Memory B cell (primary cell): ENCODE measurements around the gene NDUFAF8.

ENCODE experiments used
- ATAC-seq: fragments of 150-1000 bp; cut with Tn5 transposase; 2 replicates; pipeline ENCODE4 v1.10.0; 2021; ENCODE audit warnings: low read depth, mild to moderate bottlenecking, moderate library complexity
- DNase-seq, 2 donors: peaks; one replicate each; pipeline ENCODE4 v3.0.0; 2022; ENCODE audit warnings: low spot score in 2 of 2
- H3K27ac Mint-ChIP-seq: one replicate; pipeline ENCODE4 v1.8.0; 2022; ENCODE audit warnings: mild to moderate bottlenecking, moderate library complexity, mixed read lengths
- H3K27me3 Mint-ChIP-seq: one replicate; pipeline ENCODE4 v1.8.0; 2022; ENCODE audit warnings: mixed read lengths
- H3K36me3 Mint-ChIP-seq: one replicate; pipeline ENCODE4 v1.8.0; 2022; ENCODE audit warnings: mild to moderate bottlenecking, mixed read lengths
- H3K4me1 Mint-ChIP-seq: one replicate; pipeline ENCODE4 v1.8.0; 2022; ENCODE audit warnings: mixed read lengths
- H3K4me3 Mint-ChIP-seq: one replicate; pipeline ENCODE4 v1.8.0; 2022; ENCODE audit warnings: mild to moderate bottlenecking, moderate library complexity, mixed read lengths
- H3K9me3 Mint-ChIP-seq: one replicate; pipeline ENCODE4 v1.8.0; 2022; ENCODE audit warnings: mixed read lengths

Gene NDUFAF8

DNA sequence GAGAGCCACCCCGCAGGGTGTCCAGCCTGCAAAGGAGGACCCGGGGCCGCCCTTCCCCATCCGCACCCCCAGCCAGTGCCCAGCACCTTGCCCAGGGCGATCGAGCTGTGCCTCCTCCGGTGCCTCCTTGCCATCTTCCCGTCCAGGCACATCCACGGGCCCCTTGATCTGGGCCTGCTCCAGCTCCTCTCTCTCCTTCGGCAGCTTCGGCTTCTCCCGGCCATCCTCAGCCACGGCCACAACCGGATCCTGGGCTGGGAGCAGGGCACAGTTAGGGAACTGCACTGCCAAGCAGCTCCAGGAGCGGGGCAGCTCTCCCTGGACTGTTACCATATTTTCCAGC lies 13.8 kb downstream of the NDUFAF8 start:
- H3K4me1 Mint-ChIP-seq: peaks cover 12% of the 10 kb centered on the region
- H3K27ac Mint-ChIP-seq: peak overlapping the region; percentile 42
- H3K27me3 Mint-ChIP-seq: no peaks in the 10 kb centered on the region
- no peaks in the 10 kb centered on the region for H3K9me3 Mint-ChIP-seq
- H3K36me3 Mint-ChIP-seq: peaks cover 10% of the 10 kb centered on the region
- ATAC-seq: no peak
- no peak overlapping the region for H3K4me3 Mint-ChIP-seq
- no peak for DNase-seq

DNA sequence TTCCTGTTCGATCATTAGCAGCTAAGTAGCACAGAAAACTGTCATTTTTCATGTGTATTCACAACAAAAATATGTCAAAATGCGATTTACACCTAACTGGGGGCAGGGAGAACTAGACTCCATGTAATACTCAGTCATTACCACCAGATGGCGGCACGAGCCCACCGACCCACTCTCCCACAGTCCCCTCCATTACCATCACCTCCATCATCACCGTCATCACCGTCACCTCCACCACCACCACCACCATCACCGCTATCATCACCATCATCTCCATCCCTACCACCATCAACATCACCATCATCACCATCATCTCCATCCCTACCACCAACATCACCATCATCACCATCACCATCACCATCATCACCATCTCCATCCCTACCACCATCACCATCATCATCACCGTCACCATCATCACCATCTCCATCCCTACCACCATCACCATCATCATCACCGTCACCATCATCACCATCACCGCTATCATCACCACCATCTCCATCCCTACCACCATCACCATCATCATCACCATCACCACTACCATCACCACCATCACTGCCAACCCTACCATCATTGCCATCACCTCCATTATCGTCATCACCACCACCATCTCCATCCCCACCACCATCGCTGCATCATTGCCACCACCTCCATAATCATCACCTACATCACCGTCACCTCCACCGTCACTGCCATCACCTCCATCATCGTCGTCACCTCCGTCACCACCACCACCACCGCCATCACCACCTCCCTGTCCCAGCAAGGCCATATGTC lies 14.4 kb downstream of the NDUFAF8 start:
- DNase-seq (peak; percentile 59 to 62), ATAC-seq (peak; percentile 73)
- Mint-ChIP-seq H3K27ac (peak overlapping the region; percentile 42), H3K36me3 (peaks cover 10% of the 10 kb centered on the region), H3K4me3 (no peak overlapping the region), H3K27me3 (no peaks in the 10 kb centered on the region), H3K4me1 (peaks cover 12% of the 10 kb centered on the region), H3K9me3 (no peaks in the 10 kb centered on the region)

DNA sequence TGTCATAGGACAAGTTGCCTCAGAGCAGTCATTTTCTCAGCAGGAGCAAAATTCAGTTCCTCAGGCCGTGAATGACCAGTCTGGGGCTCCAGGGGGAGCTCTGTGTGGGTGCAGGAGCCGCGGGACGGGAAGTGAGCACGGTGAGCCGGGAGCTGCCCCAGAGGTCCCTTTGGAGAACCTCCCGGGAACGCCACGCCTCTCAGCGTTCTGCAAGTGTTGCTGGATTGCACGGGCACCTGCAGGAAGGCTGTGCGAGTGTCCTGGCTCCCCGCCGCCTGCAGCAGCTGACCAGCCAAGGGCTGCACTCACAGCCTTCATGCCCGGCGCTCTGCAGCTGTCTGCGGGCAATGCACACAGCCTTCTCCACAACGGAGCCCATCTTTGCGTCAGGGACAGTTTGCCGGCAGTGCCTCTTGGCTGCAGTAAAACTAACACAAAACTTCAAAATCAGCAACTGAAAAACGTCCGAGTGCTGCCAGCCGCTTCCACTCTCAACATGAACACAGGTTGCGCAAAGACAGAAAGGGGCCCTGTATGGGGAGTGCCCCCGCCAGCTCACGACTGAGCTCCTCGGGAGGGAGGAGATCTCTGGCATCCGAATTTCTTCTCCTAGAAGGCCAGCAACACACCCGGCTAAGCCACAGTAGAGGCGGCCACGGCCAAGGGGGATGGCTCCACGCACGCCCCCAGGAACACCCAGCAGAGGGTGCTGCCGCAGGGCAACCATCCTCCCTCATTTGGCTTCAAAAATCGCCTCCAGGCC lies 16.0 kb downstream of the NDUFAF8 start:
- no peaks in the 10 kb centered on the region for H3K9me3 Mint-ChIP-seq
- H3K27me3 Mint-ChIP-seq: no peaks in the 10 kb centered on the region
- H3K36me3 Mint-ChIP-seq: peaks cover 10% of the 10 kb centered on the region
- DNase-seq (no peak), ATAC-seq (no peak)
- H3K4me3 Mint-ChIP-seq: no peak overlapping the region
- H3K4me1 Mint-ChIP-seq: peaks cover 12% of the 10 kb centered on the region
- H3K27ac Mint-ChIP-seq: no peak overlapping the region

DNA sequence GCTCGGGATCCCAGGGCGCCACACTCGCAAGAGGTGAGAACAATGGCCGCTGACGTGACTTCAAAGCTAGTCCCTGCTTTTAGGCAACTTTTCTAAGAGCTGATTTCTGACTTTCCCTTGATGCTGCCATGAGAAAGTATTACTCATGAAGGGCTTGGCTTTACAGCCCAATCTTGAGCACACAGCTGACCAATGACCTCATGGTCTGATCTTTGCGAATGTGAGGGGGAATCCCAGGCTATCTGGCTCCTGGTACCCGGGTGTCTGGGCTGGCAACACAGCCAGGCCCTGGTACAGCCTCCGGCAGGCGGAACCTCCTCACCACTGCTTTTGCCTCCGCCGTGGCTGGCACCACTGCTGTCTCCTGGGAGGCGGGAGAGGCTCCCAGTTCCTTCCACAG lies 17.5 kb downstream of the NDUFAF8 start:
- Mint-ChIP-seq H3K4me1 (peaks cover 12% of the 10 kb centered on the region), H3K27me3 (no peaks in the 10 kb centered on the region), H3K9me3 (no peaks in the 10 kb centered on the region), H3K4me3 (no peak overlapping the region), H3K36me3 (peaks cover 10% of the 10 kb centered on the region), H3K27ac (no peak overlapping the region)
- no peak for DNase-seq
- ATAC-seq: no peak

DNA sequence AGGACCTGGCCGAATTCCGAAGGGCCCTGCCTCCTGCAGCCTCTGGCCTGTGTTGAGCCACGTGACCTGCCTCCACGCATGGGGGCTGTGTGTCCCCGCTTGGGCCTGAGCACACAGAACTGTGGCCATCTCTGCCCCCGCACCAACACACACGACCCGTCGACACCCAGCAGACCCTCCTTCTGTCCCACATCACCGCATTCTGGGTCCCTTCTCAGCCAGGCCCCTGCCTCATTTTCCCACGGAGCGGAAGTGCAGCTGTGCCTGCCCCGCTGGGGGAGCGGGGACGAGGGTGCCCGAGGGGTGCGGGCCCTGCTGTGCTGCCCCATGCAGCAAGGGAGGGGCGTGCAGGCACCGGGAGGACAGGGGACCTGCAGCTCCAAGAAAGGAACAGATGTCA lies 18.4 kb downstream of the NDUFAF8 start:
- no peak for ATAC-seq
- H3K9me3 Mint-ChIP-seq: no peaks in the 10 kb centered on the region
- peaks cover 10% of the 10 kb centered on the region for H3K4me1 Mint-ChIP-seq
- H3K27ac Mint-ChIP-seq: no peak overlapping the region
- no peak overlapping the region for H3K4me3 Mint-ChIP-seq
- H3K36me3 Mint-ChIP-seq: peaks cover 8% of the 10 kb centered on the region
- DNase-seq: no peak
- H3K27me3 Mint-ChIP-seq: no peaks in the 10 kb centered on the region

DNA sequence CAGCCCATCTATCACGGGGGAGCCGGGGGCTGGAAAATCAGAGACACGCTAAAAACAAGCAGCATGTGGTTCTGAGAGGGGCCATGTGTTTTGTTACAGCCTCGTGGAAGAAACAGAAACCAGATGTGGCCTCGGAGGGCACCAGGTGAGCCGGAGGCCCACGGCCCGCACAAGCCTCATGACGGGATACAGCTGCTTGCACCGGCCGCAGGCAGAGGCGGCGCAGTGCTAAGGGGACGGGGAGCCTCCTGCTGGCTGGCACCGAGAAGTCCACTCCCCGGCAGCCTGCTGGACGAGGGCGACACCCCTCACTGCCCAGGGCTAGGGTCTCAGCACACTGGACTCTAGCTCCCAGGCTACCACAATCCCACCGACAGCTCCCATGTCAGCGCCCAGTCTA lies 19.2 kb downstream of the NDUFAF8 start:
- Mint-ChIP-seq H3K27me3 (no peaks in the 10 kb centered on the region), H3K36me3 (peaks cover 6% of the 10 kb centered on the region), H3K4me3 (no peak overlapping the region), H3K27ac (no peak overlapping the region), H3K9me3 (no peaks in the 10 kb centered on the region), H3K4me1 (peaks cover 7% of the 10 kb centered on the region)
- ATAC-seq (no peak), DNase-seq (no peak)

DNA sequence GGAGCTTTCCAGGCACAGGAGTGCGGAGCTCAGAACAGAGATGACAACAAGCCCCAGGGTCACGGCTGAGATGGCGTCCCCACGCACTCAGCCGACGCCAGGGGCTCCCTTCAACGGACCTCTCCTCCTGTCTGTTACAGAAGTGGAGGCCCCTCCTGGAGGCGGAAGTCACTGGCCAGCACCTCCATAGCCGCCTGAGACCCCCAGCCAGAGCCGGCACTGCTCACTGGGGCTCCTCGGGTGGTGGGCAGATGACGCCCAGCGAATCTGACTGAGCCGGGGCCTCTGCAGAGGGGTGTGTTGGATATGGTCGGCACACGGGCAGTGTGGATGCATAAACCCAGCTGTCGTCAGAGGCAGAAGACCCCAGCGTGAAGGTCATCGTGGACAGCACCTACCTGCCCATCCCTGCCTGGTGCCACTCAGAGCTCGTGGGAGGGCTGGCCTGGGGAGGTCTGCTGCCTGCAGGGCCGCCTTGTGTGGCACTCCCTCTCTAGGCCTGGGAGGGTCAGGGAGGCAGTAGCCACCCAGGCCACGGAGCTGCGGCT lies 20.0 kb downstream of the NDUFAF8 start:
- H3K9me3 Mint-ChIP-seq: no peaks in the 10 kb centered on the region
- H3K27me3 Mint-ChIP-seq: no peaks in the 10 kb centered on the region
- ATAC-seq (no peak), DNase-seq (no peak)
- no peaks in the 10 kb centered on the region for H3K36me3 Mint-ChIP-seq
- H3K4me1 Mint-ChIP-seq: no peaks in the 10 kb centered on the region
- H3K27ac Mint-ChIP-seq: no peak overlapping the region
- H3K4me3 Mint-ChIP-seq: no peak overlapping the region

DNA sequence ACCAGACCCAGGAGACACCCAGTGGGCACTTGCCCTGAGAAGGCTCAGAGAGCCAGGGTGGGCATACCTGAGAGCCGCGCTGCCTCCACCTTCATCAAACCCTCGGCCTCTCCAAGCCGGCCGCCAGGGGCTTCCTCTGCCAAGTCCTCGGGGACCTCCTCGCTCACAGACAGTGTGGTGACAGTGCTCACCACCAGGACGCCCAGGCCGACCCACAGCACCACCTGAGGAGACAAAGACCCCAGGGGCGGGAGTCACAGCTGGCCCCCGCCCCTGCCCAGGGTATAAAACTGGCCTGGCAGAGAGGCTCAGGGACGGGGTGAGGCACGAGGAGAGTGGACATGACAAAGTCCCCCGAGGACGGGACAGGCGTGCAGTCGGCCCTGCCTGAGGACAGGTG lies 21.1 kb downstream of the NDUFAF8 start:
- no peak overlapping the region for H3K27ac Mint-ChIP-seq
- H3K36me3 Mint-ChIP-seq: no peaks in the 10 kb centered on the region
- no peaks in the 10 kb centered on the region for H3K9me3 Mint-ChIP-seq
- ATAC-seq (no peak), DNase-seq (no peak)
- no peak overlapping the region for H3K4me3 Mint-ChIP-seq
- H3K4me1 Mint-ChIP-seq: no peaks in the 10 kb centered on the region
- H3K27me3 Mint-ChIP-seq: no peaks in the 10 kb centered on the region

DNA sequence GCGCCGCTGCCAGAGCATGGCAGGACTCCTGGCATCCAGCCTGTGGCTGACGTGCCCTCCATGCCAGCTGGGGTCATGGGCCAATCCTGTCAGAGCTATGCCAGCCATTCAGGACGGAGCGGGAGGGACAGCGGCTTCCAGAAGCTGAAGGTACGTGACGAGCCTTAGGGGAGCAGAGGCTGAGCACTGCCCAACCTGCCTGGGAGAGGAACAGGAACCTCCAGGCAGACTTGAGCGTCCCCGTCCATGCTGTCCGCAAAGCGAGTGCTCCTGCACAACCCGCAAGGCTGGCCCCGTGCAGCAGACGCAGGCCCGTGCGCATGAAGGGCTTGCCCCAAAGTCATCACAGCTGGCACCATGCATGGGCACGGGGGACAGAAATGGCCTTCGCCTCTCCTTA lies 21.5 kb downstream of the NDUFAF8 start:
- DNase-seq (no peak), ATAC-seq (no peak)
- H3K4me1 Mint-ChIP-seq: no peaks in the 10 kb centered on the region
- H3K9me3 Mint-ChIP-seq: no peaks in the 10 kb centered on the region
- no peak overlapping the region for H3K4me3 Mint-ChIP-seq
- H3K36me3 Mint-ChIP-seq: peaks cover 3% of the 10 kb centered on the region
- no peak overlapping the region for H3K27ac Mint-ChIP-seq
- no peaks in the 10 kb centered on the region for H3K27me3 Mint-ChIP-seq

DNA sequence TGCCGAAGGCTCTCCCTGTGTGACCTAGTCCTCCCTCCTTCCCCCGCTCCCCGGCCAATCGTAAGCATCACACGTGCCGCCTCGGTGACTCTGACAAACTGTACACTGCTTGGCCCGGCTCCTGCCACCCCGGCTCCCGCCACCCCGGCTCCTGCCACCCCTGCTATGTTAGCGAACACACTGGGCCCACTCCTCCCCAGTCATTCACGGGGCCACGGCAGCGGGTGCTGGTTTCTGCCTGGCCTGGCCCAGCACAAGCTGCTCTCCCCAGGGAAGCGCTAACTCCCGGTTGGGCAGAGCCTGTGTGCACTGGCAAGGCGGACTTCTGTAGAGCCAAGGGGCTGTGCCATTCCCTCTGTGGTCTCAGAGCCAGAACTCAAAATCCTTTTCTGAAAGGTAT lies 22.0 kb downstream of the NDUFAF8 start:
- no peaks in the 10 kb centered on the region for H3K4me1 Mint-ChIP-seq
- no peak for ATAC-seq
- no peaks in the 10 kb centered on the region for H3K27me3 Mint-ChIP-seq
- H3K9me3 Mint-ChIP-seq: no peaks in the 10 kb centered on the region
- no peak overlapping the region for H3K27ac Mint-ChIP-seq
- peaks cover 4% of the 10 kb centered on the region for H3K36me3 Mint-ChIP-seq
- H3K4me3 Mint-ChIP-seq: no peak overlapping the region
- no peak for DNase-seq

DNA sequence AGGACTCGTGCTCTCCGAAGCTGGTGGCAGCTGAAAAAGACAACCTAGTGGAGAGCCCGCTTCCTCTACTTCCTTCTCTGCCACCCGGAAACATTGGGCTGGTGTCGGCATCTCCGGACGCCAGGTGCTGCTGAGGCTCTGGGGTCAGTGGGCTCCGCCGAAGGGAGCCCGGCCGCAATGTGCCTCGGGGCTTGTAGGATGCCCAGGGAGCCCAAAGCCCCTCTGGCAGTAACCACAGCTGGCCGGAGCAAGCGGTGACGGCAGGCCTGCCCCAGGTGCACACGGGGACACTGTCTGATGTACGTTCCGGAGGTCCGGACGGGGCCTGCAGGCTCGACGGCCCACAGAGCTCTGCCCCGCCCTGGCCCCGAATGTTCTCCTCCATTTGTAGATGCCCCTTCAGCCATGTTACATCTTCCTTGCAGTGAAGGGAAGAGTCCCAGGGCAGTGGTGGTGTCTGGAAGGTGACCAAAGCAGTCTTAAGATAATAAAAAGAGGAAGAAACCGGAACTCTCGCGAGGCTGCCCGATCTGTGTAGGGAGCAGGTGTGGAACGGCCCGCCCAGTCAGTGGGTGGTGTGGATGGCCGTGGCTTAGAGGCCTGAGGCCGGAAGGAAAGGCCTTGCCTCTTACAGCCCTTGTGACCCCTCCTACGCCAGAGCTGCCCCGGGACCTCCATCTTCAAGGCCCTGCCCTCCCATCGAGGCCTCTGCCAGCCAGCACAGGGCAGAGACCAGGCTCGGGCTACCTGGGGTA lies 22.6 kb downstream of the NDUFAF8 start:
- H3K36me3 Mint-ChIP-seq: peaks cover 4% of the 10 kb centered on the region
- H3K27me3 Mint-ChIP-seq: no peaks in the 10 kb centered on the region
- ATAC-seq: no peak
- no peaks in the 10 kb centered on the region for H3K9me3 Mint-ChIP-seq
- no peak overlapping the region for H3K4me3 Mint-ChIP-seq
- H3K4me1 Mint-ChIP-seq: no peaks in the 10 kb centered on the region
- DNase-seq: no peak
- H3K27ac Mint-ChIP-seq: no peak overlapping the region

DNA sequence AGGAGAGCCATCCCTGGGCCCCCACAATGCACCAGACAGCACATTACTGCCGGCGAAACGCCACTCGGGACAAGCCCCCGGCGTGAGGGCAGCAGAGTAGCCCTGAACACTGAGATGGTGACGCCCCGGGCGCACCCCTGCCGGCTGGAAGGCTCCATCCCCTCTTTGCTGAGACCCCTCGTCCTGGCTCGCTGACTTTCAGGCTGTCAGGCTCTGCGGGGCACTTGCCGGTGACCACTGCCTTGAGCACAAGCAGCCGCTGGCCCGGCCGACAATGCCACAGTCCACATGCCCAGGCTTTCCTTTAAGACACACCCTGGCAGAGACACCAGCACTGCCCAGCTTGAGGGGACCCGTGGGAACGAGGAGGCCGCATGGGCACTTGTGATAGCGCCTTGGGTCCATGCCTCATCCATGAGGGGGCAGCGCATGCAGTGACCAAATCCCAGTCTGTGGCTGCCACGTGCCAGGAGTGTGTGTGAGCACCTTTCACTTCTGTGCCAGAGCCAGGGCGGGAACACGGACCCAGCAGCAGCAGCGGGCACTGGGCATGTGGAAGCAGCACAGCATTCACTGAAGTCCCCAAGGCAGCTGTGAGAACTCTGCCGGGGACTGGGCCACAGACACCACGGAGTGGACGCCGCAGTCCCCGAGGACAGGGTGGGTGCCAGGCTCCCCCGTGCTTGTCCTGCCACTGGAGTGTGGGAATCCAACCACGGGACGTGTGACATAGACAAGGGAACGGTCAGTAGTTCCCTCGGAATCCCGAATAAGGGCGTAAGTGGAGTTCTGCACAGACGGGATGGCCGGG lies 24.5 kb downstream of the NDUFAF8 start:
- ATAC-seq (no peak), DNase-seq (no peak)
- Mint-ChIP-seq H3K4me3 (no peak overlapping the region), H3K36me3 (peaks cover 6% of the 10 kb centered on the region), H3K27ac (no peak overlapping the region), H3K4me1 (no peaks in the 10 kb centered on the region), H3K9me3 (no peaks in the 10 kb centered on the region), H3K27me3 (no peaks in the 10 kb centered on the region)

DNA sequence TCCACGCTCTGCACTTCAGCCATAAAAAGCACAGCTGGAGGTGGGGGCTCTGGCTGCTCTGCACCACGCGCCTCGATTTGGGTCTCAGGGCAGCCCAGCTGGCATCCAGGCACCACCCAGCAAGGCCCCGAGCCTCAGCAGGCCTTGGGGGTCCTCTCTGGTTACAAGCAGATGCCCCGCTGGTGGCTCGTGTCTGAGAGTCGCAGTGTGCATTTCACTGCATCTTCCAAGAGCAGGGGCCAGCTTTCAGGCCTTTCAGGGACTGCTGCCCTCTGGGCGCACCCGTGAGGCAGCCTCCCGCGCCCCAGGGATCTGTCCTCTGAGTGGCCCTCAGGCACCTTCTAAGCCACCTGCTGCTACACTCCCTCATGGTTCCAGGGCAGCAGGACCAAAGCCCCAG lies 25.5 kb downstream of the NDUFAF8 start:
- Mint-ChIP-seq H3K4me3 (no peak overlapping the region), H3K4me1 (no peaks in the 10 kb centered on the region), H3K9me3 (no peaks in the 10 kb centered on the region), H3K27ac (no peak overlapping the region), H3K36me3 (peaks cover 10% of the 10 kb centered on the region), H3K27me3 (no peaks in the 10 kb centered on the region)
- no peak for DNase-seq
- ATAC-seq: no peak
